ENCODE data around the gene TMED1.

Gene TMED1

DNA sequence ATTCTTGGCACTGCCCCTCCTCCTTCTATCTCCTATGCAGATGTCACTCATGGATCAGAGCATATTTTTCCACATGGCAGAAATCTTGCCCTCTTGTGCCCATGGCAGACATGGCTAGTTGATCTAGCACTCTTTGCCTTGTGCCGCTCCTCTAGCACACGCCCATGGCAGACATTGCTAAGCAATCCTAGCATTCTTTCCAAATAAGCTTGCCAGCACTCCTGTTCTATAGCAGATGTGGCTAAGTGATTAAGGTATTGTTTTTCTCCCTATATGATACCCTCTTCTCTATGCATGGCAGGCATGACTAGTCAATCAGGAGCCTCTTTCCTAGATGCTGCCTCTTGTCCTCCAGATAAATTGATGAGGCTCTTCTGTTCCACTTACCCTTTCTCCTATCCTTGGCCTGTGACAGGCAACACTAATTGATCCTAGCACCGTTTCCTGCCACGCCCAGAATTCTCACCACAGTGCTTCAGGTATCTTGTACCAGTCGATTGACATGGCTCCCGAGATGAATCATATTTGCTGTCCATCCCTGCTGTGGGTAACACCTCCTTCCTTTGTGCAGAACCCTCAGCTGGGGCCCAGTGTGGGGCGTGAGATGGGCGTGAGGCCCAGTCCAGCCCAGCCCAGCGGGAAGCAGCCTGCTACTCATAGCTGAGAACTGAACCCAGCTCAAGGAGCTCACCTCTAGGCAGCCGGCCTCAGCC lies 26.9 kb downstream of the TMED1 start:
- DNase-seq: no peak

DNA sequence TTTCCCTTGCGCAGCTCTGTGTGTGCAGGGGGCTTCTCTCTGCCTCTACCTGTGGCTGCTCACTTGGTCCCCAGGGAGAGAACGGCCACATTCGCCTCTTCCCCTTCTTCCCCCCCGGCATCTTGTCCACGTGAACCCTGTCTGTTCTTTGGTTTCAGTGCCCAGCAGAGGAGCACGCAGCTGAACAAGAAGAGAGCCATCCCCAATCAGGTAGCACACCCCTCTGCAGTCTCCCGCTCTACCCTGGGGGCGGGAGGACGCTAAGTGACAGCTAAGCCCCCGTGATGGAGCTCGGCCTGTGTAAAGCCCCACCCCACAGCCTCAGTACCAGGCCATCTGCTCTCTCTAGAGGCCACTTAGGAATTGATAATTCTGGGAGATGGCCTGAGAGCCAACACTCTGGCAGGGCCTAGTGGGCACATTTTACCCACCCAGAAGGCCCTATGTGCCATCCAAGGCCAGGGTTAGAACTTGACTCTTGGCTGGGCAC lies 30.2 kb downstream of the TMED1 start:
- DNase-seq: no peak

DNA sequence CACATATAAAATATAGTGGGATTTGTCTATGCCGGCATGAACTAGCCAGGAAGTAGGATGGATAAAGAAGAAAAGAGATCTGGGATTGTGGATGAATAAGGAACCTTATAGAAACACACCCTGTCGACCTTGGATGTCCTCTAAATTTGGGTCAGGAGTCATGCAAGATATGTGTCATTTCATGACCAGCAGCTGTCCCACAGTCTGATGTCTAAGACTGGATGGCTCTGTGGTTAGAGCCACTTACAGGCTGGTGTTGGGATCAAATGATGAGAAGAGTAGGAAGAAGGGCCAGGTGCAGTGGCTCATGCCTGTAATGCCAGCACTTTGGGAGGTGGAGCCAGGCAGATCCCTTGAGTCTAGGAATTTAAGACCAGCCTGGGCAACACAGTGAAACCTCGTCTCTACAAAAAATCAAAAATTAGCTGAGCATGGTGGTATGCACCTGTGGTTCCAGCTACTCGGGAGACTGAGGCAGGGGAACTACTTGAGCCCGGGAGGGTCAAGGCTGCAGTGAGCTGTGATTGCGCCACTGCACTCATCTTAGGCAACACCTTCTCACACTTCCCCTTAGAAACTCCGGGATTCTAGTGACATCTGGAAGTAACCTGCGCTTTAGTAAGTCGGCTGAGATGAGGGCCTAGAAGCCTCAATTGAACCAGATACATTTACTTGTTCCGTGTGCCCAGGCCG lies 30.8 kb downstream of the TMED1 start:
- no peak for DNase-seq

DNA sequence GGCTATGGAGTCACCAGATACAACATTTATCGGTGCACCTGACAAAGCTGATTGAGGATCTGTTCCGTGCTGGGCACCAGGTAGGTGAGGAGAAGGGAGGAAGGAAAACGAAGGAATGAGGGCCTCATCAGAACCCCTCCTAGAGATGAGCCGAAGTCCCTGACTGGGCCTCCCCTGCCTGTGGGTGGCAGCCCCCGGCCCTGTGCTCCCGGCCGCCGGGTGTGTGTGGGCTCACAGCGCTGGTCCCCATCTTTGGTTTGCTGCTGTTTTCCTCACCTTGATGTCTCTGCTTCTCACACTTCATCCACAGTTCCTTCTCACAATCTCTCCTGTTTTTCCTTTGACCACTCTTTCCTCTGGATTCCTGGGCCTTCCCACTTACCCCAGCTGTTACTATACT lies 32.8 kb downstream of the TMED1 start:
- no peak for DNase-seq

DNA sequence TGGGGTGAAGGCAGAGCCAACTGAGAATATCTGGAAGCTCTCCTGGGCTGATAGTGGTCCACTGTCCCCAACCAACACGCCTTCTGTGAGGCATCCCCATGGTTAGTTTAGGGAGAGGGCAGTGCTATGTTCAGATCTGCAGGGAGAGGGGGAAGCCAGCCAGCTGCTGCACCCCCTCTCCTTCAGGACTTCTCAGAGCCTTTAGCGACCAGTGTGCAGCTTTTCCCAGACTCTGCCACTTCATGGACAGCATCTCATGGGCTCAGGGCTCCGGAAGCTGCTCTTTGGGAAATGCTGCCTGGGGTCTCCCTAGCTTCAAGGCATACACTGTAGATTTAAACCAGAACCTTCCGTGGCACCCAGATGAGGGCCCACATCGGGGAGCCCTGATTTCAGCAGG lies 33.5 kb downstream of the TMED1 start:
- no peak for DNase-seq

DNA sequence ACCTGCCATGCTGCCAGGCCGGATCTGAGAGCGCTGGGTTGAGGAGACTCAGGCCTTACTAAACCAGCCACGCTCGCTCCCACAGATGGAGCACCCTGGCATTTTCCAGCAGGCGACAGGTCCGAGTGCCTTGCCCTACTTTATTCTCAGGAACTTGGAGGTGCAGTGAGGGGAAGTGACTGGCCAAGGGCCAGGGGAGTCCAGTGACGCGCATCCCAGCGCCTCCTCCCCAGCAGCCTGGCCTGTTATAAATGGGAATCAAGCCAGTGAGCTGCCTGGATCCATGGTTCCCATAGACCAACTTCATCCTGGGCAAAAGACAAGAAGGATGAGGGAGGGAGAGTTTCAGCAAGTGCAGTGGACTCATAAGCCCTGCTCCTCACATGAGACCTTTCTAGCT lies 35.5 kb downstream of the TMED1 start:
- DNase-seq: no peak

DNA sequence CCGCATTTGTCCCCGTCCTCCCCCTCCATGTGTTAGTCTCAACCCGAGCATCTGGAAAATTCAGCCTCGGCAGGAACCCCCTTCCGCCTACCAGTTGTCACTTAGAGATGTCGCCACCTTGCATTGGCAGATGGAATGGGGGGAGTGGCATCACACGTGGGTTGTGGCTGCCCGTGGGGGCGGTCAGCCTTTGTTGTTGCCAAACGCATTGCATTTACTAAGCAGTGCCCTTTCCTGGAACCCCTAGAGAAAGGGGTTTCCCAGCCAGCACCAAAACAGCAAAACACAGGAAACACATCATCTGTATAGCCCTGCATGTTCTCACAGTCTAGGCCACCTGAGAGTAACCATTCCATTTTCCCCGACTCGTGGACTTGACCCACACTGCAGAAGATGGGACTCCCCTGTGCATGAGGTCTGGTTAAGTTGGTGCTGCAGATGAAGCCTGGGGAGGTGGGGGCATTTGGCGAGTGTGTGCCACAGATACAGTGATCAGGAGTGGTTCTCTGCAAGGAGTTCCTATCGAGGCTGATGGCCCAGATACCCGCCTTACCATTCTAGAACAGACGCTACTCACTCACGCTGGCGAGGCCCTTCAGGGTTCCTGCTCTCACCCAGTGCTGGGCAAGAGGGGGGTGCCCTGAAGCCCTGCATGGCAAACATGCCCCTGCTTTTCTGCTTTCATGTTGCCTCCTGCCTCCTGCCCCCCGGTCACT lies 38.3 kb downstream of the TMED1 start:
- DNase-seq: no peak

DNA sequence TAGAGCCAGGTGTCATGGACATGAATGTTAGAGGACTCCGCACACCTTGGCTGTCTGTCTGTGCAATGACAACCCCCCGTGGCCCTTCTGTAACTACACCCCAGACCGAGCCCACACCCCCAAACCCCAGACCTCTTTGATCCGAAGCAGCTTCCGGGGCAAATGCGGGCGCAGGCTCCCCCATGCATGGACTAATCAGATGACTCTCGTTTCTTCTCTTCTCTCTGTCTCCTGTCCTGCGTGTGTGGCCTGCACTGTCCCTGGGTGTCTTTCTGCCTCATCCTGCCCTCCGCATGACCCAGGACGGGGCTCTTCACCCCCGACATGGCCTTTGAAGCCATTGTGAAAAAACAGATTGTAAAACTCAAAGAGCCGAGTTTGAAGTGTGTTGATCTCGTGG lies 38.9 kb downstream of the TMED1 start:
- DNase-seq: no peak

DNA sequence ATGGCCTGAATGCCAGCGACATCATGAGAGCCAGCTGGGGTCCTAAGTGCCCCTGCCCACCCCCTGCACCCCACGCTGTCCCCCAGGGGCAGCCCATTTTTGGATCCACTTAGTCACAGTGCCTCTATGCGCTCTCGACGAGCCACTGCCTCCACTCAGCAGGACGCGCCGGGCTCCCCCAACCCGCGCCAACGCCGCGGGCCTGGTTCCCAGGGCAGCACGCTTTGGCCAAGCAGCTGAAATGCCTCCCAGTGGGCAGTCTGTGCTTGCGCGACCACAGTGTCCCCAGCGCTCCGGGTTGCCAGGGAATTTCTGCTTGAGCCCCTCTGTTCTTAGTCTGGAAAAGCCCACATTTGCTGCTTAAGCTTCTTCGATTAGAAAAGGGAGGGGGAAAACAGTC lies 39.4 kb downstream of the TMED1 start:
- no peak for DNase-seq

DNA sequence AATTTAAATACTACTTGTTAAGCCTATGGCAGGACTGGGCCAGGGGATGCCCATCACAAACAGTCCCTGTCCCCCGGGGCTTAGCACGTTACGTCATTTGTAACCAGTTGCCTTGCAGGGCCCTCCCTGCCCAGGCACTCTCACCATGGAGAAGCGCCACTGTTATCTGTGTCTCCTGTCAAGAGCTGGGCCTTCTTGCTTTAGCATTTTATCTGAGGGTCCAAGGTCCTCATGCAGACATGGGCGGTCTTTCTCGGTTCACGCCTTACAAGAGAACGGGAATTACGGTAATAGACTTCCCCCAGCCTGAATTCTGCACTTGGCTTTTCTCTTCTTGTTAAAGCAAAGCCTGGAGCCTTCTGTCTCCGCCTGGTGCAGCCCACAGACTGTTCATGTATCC lies 46.1 kb downstream of the TMED1 start:
- DNase-seq: no peak

DNA sequence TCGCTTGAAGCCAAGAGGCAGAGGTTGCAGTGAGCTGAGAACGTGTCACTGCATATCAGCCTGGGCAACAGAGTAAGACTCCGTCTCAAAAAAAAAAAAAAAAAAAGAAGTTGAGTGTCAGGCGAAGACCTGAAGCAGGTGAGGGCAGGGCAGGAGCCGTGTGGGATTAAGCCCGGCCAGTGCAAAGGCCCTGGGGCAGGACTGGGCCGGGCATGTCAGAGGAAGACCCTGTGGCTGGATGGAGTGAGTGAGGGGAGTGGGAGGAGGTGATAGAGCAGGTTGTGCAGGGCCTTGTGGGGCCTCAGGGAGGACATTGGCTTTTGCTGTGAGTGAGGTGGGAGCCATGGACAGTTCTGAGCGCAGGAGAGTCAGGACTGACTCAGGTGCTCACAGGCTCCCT lies 47.9 kb downstream of the TMED1 start:
- DNase-seq: no peak

DNA sequence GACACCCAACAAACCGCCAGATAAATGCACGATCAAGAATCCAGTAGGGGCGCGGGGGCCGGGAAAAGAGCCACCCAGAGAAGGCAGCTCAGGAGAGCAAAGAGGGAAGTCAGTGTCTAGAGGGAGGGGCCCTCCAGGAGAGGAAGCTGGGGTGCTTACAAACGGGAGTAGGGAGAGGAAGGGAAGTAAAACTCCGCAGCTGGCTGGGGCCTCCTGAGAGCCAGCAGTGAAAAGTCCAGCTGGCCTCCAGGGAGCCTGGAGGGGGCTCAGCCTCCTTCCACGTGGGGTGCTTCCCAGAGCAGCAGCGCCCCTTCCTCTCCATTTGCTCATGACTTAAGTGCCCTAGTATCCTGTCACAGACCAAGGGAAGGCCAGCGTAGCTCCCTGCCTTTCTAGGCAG lies 51.8 kb downstream of the TMED1 start:
- no peak for DNase-seq

DNA sequence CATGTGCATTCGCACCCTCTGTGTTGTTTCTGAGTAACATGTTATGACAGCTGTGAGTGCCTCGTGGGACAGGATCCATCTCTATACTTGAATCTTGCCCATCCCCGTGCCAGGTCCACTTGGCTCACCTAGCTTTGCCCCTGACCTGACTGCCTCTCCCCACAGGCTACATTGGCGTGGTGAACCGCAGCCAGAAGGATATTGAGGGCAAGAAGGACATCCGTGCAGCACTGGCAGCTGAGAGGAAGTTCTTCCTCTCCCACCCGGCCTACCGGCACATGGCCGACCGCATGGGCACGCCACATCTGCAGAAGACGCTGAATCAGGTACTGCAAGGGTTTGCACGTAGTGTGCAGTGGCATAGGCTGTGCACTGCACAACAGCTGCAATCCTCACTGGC lies 53.2 kb downstream of the TMED1 start:
- DNase-seq: no peak
